ENCODE results near the gene DNPEP.

The DNPEP gene

GRCh38 chr2:219388907-219389156, 1.1 kb upstream of the DNPEP start:
- ATAC-seq = no peak

DNA sequence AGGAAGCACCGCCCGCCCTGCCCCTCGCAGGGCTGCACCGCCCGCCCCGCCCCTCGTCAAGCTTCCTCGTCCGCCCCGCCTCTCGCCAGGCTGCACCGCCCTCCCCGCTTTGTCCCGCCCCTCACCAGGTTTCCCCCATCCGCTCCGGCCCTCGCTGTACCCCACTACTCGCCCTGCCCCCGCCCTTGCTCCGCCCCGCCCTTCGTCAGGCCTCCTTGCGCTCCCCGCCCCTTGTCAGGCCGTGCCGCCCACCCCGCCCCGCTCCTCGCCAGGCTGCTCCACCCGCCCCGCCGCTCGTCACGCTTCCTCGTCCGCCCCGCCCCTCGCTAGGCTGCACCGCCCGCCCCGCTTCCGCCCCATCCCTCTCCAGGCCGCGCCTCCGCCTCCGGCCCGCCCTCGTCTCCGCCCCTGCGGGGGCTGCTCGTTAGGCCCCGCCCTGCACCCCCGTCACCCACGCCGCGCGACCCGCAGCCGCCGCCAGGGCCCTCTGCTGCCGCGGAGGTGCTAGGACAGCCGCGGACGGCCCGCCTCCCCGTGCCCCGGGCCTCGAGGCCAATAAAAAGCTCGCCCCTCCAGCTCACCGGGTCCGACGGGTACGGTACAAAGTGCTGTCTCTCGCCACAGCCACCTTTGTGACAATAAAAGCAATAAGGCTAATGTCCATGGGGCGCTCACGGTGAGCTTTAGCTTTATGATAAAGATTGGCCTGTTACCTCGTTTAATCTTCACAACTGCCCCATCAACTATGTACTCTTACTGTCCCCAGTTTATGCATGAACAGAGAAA, 602 bp upstream of the DNPEP start:
- TF ChIP-seq, protein P1, sequence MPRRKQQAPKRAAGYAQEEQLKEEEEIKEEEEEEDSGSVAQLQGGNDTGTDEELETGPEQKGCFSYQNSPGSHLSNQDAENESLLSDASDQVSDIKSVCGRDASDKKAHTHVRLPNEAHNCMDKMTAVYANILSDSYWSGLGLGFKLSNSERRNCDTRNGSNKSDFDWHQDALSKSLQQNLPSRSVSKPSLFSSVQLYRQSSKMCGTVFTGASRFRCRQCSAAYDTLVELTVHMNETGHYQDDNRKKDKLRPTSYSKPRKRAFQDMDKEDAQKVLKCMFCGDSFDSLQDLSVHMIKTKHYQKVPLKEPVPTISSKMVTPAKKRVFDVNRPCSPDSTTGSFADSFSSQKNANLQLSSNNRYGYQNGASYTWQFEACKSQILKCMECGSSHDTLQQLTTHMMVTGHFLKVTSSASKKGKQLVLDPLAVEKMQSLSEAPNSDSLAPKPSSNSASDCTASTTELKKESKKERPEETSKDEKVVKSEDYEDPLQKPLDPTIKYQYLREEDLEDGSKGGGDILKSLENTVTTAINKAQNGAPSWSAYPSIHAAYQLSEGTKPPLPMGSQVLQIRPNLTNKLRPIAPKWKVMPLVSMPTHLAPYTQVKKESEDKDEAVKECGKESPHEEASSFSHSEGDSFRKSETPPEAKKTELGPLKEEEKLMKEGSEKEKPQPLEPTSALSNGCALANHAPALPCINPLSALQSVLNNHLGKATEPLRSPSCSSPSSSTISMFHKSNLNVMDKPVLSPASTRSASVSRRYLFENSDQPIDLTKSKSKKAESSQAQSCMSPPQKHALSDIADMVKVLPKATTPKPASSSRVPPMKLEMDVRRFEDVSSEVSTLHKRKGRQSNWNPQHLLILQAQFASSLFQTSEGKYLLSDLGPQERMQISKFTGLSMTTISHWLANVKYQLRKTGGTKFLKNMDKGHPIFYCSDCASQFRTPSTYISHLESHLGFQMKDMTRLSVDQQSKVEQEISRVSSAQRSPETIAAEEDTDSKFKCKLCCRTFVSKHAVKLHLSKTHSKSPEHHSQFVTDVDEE (CRISPR knock-in tag; IDR thresholded peaks at IDR 0.05) = 0 out of 2 replicates have a peak, but pooled peaks have one; percentile 30
- TF ChIP-seq CSDC2 (CRISPR knock-in tag; IDR thresholded peaks at IDR 0.05) (no peak), ZNF8 (CRISPR knock-in tag; IDR thresholded peaks at IDR 0.05) (no peak)
- TF ChIP-seq, protein P2, sequence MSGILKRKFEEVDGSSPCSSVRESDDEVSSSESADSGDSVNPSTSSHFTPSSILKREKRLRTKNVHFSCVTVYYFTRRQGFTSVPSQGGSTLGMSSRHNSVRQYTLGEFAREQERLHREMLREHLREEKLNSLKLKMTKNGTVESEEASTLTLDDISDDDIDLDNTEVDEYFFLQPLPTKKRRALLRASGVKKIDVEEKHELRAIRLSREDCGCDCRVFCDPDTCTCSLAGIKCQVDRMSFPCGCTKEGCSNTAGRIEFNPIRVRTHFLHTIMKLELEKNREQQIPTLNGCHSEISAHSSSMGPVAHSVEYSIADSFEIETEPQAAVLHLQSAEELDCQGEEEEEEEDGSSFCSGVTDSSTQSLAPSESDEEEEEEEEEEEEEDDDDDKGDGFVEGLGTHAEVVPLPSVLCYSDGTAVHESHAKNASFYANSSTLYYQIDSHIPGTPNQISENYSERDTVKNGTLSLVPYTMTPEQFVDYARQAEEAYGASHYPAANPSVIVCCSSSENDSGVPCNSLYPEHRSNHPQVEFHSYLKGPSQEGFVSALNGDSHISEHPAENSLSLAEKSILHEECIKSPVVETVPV (CRISPR knock-in tag; IDR thresholded peaks at IDR 0.05) = no peak
- ATAC-seq = peak; percentile 84

More at GRCh38 chr2:219388907-219389156, 1.1 kb upstream of the DNPEP start:
- no peak for TF ChIP-seq ZFP3 (CRISPR knock-in tag; IDR thresholded peaks at IDR 0.05)
- TF ChIP-seq, protein P1 (CRISPR knock-in tag; IDR thresholded peaks at IDR 0.05) = no peak
- TF ChIP-seq ARNTL (CRISPR knock-in tag; IDR thresholded peaks at IDR 0.05; ENCODE audit: borderline replicate concordance, low read depth) = no peak
- no peak for TF ChIP-seq ZC3H10 (CRISPR knock-in tag; IDR thresholded peaks at IDR 0.05)
- no peak for TF ChIP-seq GLIS3 (CRISPR knock-in tag; IDR thresholded peaks at IDR 0.05)
- TF ChIP-seq CREB5 (CRISPR knock-in tag; IDR thresholded peaks at IDR 0.05; ENCODE audit: low read depth) = no peak
- no peak for TF ChIP-seq SNAI2 (CRISPR knock-in tag; IDR thresholded peaks at IDR 0.05)
- no peak for TF ChIP-seq CSDC2 (CRISPR knock-in tag; IDR thresholded peaks at IDR 0.05)
- no peak for TF ChIP-seq OSR1 (CRISPR knock-in tag; IDR thresholded peaks at IDR 0.05)
- no peak for TF ChIP-seq BACH2 (CRISPR knock-in tag; IDR thresholded peaks at IDR 0.05; ENCODE audit: borderline replicate concordance)
- TF ChIP-seq TOX (CRISPR knock-in tag; IDR thresholded peaks at IDR 0.05; ENCODE audit: borderline replicate concordance) = no peak
- no peak for TF ChIP-seq PPARA (CRISPR knock-in tag; IDR thresholded peaks at IDR 0.05; ENCODE audit: borderline replicate concordance)
- no peak for TF ChIP-seq RARB (CRISPR knock-in tag; IDR thresholded peaks at IDR 0.05)
- TF ChIP-seq, protein P3, sequence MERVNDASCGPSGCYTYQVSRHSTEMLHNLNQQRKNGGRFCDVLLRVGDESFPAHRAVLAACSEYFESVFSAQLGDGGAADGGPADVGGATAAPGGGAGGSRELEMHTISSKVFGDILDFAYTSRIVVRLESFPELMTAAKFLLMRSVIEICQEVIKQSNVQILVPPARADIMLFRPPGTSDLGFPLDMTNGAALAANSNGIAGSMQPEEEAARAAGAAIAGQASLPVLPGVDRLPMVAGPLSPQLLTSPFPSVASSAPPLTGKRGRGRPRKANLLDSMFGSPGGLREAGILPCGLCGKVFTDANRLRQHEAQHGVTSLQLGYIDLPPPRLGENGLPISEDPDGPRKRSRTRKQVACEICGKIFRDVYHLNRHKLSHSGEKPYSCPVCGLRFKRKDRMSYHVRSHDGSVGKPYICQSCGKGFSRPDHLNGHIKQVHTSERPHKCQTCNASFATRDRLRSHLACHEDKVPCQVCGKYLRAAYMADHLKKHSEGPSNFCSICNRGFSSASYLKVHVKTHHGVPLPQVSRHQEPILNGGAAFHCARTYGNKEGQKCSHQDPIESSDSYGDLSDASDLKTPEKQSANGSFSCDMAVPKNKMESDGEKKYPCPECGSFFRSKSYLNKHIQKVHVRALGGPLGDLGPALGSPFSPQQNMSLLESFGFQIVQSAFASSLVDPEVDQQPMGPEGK (CRISPR knock-in tag; IDR thresholded peaks at IDR 0.05; ENCODE audit: borderline replicate concordance) = no peak

DNA sequence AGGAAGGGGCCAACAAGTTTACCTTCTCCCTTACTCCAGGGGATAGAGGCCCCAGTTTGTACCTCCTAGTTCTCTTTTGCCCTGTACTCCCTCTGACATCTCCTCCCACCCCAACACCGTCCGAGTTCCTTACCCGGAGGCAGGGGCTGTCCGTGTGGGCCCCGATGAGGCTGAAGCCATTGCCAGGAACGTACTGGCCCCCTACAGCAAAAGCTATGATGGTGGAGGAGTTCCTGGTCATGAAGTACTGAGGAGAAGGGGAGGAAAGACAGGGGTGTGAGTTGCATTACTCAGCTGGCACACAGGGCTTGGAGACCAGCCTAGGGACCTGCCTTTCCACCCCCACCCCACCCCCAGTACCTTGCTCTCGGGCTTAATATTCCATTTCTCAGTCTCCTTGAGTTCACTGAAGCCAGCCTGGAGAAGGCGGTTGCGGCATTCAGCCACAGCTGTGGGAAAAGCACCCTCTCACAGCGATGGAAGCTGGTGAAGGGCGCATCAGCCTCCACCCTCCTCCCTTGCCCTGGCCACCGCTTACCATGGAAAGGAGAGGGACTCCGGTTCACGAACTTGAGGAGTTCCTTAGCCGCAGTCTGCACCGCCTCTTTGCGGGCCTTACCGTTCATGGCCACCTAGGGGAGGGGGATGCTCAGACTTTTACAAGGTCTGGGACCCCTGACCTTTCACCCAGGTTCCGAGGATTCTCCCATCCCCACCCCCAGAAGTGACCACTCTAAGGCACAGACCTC, 1.0 kb downstream of the DNPEP start:
- no peak for ATAC-seq
- TF ChIP-seq RARB (CRISPR knock-in tag; IDR thresholded peaks at IDR 0.05) (no peak), GLIS3 (CRISPR knock-in tag; IDR thresholded peaks at IDR 0.05) (no peak), POU6F1 (CRISPR knock-in tag; IDR thresholded peaks at IDR 0.05; ENCODE audit: borderline replicate concordance, low read depth) (no peak), ZNF70 (CRISPR knock-in tag; IDR thresholded peaks at IDR 0.05) (no peak), ARNTL (CRISPR knock-in tag; IDR thresholded peaks at IDR 0.05; ENCODE audit: borderline replicate concordance, low read depth) (no peak), ZC3H10 (CRISPR knock-in tag; IDR thresholded peaks at IDR 0.05) (no peak), CSDC2 (CRISPR knock-in tag; IDR thresholded peaks at IDR 0.05) (no peak), TOX (CRISPR knock-in tag; IDR thresholded peaks at IDR 0.05; ENCODE audit: borderline replicate concordance) (no peak), OSR1 (CRISPR knock-in tag; IDR thresholded peaks at IDR 0.05) (no peak), ZFP3 (CRISPR knock-in tag; IDR thresholded peaks at IDR 0.05) (no peak), ESRRG (CRISPR knock-in tag; IDR thresholded peaks at IDR 0.05) (no peak)
- TF ChIP-seq, protein P1 (CRISPR knock-in tag; IDR thresholded peaks at IDR 0.05) = no peak

All from SK-N-SH treated with all-trans-retinoic acid at 6 μM for 48 hours (cell line).